SK-N-SH treated with all-trans-retinoic acid at 6 μM for 48 hours (cell line): ENCODE results near the gene VWDE.
"Not testable (repeated sequence)": the region's sequence is repeated elsewhere in the genome, so short reads cannot be mapped to it uniquely, and the experiment has no call there.

Experiments used
- ATAC-seq: fragments of 200-7000 bp; cut with Tn5 transposase; 3 replicates; pipeline ENCODE4 v1.9.1; 2020; ENCODE audit warnings: mild to moderate bottlenecking, moderate library complexity
- BACH2 ChIP-seq: fragments of 250-450 bp; sonication (Bioruptor Pico); IDR thresholded peaks from 2 replicates; pipeline ENCODE4 v1.9.0; 2021; ENCODE audit warnings: mild to moderate bottlenecking, borderline replicate concordance
- CSDC2 ChIP-seq: fragments of 250-450 bp; sonication (Bioruptor Pico); IDR thresholded peaks from 2 replicates; pipeline ENCODE4 v1.5.0; 2020; ENCODE audit warnings: mild to moderate bottlenecking, moderate library complexity
- ESRRG ChIP-seq: fragments of 250-450 bp; sonication (Bioruptor Pico); IDR thresholded peaks from 2 replicates; pipeline ENCODE4 v1.6.1; 2021; ENCODE audit warnings: mild to moderate bottlenecking
- GLIS3 ChIP-seq: fragments of 250-450 bp; sonication (Bioruptor Pico); IDR thresholded peaks from 2 replicates; pipeline ENCODE4 v1.5.0; 2020; ENCODE audit warnings: mild to moderate bottlenecking, moderate library complexity
- ISL1 ChIP-seq: fragments of 250-450 bp; sonication (Bioruptor Pico); IDR thresholded peaks from 2 replicates; pipeline ENCODE4 v2.1.2; 2022; ENCODE audit warnings: mild to moderate bottlenecking, moderate library complexity
- OSR1 ChIP-seq: fragments of 250-450 bp; sonication (Bioruptor Pico); IDR thresholded peaks from 2 replicates; pipeline ENCODE4 v1.8.0; 2022; ENCODE audit warnings: moderate library complexity, mild to moderate bottlenecking, inconsistent platforms
- POU6F1 ChIP-seq: fragments of 250-450 bp; sonication (Bioruptor Pico); IDR thresholded peaks from 2 replicates; pipeline ENCODE4 v1.8.0; 2021; ENCODE audit warnings: low read depth, mild to moderate bottlenecking, moderate library complexity, borderline replicate concordance
- RARB ChIP-seq: fragments of 250-450 bp; sonication (Bioruptor Pico); IDR thresholded peaks from 2 replicates; pipeline ENCODE4 v1.8.0; 2021; ENCODE audit warnings: mild to moderate bottlenecking, moderate library complexity
- TCF4 ChIP-seq: fragments of 250-450 bp; sonication (Bioruptor Pico); IDR thresholded peaks from 2 replicates; pipeline ENCODE4 v1.8.0; 2021; ENCODE audit warnings: mild to moderate bottlenecking, moderate library complexity, borderline replicate concordance
- TOX ChIP-seq: fragments of 250-450 bp; sonication (Bioruptor Pico); IDR thresholded peaks from 2 replicates; pipeline ENCODE4 v1.8.0; 2021; ENCODE audit warnings: mild to moderate bottlenecking, moderate library complexity, borderline replicate concordance
- ZC3H10 ChIP-seq: fragments of 250-450 bp; sonication (Bioruptor Pico); IDR thresholded peaks from 2 replicates; pipeline ENCODE4 v1.5.1; 2021; ENCODE audit warnings: mild to moderate bottlenecking, moderate library complexity
- ZFP3 ChIP-seq: fragments of 250-450 bp; sonication (Bioruptor Pico); IDR thresholded peaks from 2 replicates; pipeline ENCODE4 v1.5.0; 2020; ENCODE audit warnings: mild to moderate bottlenecking, moderate library complexity
- ZNF565 ChIP-seq: fragments of 450-650 bp; formaldehyde crosslinking; conservative IDR thresholded peaks from 2 replicates; pipeline ENCODE4 v1.5.0; 2020; ENCODE audit warnings: low read depth, mild to moderate bottlenecking, moderate library complexity
- ZNF70 ChIP-seq: fragments of 450-650 bp; formaldehyde crosslinking; IDR thresholded peaks from 2 replicates; pipeline ENCODE4 v1.5.0; 2020; ENCODE audit warnings: mild to moderate bottlenecking, moderate library complexity
- ZNF8 ChIP-seq: fragments of 450-650 bp; formaldehyde crosslinking; IDR thresholded peaks from 2 replicates; pipeline ENCODE4 v1.5.0; 2020; ENCODE audit warnings: mild to moderate bottlenecking, moderate library complexity
- TF ChIP-seq, protein P1 (sequence below): fragments of 250-450 bp; sonication (Bioruptor Pico); IDR thresholded peaks from 2 replicates; pipeline ENCODE4 v1.5.1; 2021; ENCODE audit warnings: mild to moderate bottlenecking, moderate library complexity
- TF ChIP-seq, protein P2 (sequence below): fragments of 250-450 bp; sonication (Bioruptor Pico); IDR thresholded peaks from 2 replicates; pipeline ENCODE4 v1.8.0; 2020; ENCODE audit warnings: mild to moderate bottlenecking, moderate library complexity, borderline replicate concordance
- TF ChIP-seq, protein P3 (sequence below): fragments of 250-450 bp; sonication (Bioruptor Pico); IDR thresholded peaks from 2 replicates; pipeline ENCODE4 v1.5.1; 2020; ENCODE audit warnings: low read depth, mild to moderate bottlenecking, moderate library complexity
- TF ChIP-seq, protein P4 (sequence below): fragments of 250-450 bp; sonication (Bioruptor Pico); IDR thresholded peaks from 2 replicates; pipeline ENCODE4 v1.5.0; 2020; ENCODE audit warnings: mild to moderate bottlenecking, moderate library complexity

Gene VWDE

GRCh38 chr7:12415072-12415471, 11.4 kb upstream of the VWDE start:
- no peak for ATAC-seq
- no peak for TF ChIP-seq RARB
- TF ChIP-seq, protein P1, sequence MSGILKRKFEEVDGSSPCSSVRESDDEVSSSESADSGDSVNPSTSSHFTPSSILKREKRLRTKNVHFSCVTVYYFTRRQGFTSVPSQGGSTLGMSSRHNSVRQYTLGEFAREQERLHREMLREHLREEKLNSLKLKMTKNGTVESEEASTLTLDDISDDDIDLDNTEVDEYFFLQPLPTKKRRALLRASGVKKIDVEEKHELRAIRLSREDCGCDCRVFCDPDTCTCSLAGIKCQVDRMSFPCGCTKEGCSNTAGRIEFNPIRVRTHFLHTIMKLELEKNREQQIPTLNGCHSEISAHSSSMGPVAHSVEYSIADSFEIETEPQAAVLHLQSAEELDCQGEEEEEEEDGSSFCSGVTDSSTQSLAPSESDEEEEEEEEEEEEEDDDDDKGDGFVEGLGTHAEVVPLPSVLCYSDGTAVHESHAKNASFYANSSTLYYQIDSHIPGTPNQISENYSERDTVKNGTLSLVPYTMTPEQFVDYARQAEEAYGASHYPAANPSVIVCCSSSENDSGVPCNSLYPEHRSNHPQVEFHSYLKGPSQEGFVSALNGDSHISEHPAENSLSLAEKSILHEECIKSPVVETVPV (CRISPR knock-in tag), result no peak
- TF ChIP-seq ESRRG (CRISPR knock-in tag), result no peak
- no peak for TF ChIP-seq ISL1
- no peak for TF ChIP-seq TCF4
- no peak for TF ChIP-seq ZC3H10 (CRISPR knock-in tag)
- TF ChIP-seq, all 23 proteins: peak for 0

DNA sequence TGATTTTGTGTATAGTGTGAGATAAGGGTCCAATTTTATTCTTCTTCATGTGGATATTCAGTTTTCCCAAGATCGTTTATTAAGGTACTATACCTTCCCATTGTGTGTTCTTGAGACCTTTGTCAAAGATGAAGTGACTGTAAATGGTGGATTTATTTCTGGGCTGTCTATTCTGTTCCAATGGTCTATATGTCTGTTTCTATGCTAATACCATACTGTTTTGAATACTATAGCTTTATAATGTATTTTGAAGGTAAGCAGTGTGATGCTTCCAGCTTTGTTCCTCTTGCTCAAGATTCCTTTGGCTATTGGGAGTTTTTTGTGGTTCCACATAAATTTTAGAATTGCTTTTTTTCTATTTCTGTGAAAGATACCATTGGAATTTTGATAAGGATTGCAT, 8.7 kb upstream of the VWDE start:
- no peak for ATAC-seq

GRCh38 chr7:12410523-12410922, 6.9 kb upstream of the VWDE start:
- TF ChIP-seq, protein P2, sequence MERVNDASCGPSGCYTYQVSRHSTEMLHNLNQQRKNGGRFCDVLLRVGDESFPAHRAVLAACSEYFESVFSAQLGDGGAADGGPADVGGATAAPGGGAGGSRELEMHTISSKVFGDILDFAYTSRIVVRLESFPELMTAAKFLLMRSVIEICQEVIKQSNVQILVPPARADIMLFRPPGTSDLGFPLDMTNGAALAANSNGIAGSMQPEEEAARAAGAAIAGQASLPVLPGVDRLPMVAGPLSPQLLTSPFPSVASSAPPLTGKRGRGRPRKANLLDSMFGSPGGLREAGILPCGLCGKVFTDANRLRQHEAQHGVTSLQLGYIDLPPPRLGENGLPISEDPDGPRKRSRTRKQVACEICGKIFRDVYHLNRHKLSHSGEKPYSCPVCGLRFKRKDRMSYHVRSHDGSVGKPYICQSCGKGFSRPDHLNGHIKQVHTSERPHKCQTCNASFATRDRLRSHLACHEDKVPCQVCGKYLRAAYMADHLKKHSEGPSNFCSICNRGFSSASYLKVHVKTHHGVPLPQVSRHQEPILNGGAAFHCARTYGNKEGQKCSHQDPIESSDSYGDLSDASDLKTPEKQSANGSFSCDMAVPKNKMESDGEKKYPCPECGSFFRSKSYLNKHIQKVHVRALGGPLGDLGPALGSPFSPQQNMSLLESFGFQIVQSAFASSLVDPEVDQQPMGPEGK (CRISPR knock-in tag), result no peak
- no peak for TF ChIP-seq GLIS3
- TF ChIP-seq ISL1, result no peak
- no peak for TF ChIP-seq ZFP3 (CRISPR knock-in tag)
- TF ChIP-seq, protein P1 (CRISPR knock-in tag), result no peak
- ATAC-seq, result no peak

More for the DNA sequence above, 8.7 kb upstream of the VWDE start:
- TF ChIP-seq TOX (CRISPR knock-in tag), result no peak
- TF ChIP-seq, all 23 proteins: peak for 0

GRCh38 chr7:12409097-12409711, 5.5 kb upstream of the VWDE start:
- ATAC-seq, result no peak
- TF ChIP-seq, protein P3, sequence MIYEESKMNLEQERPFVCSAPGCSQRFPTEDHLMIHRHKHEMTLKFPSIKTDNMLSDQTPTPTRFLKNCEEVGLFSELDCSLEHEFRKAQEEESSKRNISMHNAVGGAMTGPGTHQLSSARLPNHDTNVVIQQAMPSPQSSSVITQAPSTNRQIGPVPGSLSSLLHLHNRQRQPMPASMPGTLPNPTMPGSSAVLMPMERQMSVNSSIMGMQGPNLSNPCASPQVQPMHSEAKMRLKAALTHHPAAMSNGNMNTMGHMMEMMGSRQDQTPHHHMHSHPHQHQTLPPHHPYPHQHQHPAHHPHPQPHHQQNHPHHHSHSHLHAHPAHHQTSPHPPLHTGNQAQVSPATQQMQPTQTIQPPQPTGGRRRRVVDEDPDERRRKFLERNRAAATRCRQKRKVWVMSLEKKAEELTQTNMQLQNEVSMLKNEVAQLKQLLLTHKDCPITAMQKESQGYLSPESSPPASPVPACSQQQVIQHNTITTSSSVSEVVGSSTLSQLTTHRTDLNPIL, result no peak
- TF ChIP-seq POU6F1 (CRISPR knock-in tag), result no peak
- no peak for TF ChIP-seq OSR1
- no peak for TF ChIP-seq ZNF8
- TF ChIP-seq ZNF70 (CRISPR knock-in tag), result no peak
- no peak for TF ChIP-seq ZC3H10 (CRISPR knock-in tag)
- no peak for TF ChIP-seq ESRRG (CRISPR knock-in tag)
- TF ChIP-seq RARB, result no peak
- TF ChIP-seq GLIS3, result no peak

GRCh38 chr7:12407652-12408051, 4.0 kb upstream of the VWDE start:
- not testable (repeated sequence) for ATAC-seq

DNA sequence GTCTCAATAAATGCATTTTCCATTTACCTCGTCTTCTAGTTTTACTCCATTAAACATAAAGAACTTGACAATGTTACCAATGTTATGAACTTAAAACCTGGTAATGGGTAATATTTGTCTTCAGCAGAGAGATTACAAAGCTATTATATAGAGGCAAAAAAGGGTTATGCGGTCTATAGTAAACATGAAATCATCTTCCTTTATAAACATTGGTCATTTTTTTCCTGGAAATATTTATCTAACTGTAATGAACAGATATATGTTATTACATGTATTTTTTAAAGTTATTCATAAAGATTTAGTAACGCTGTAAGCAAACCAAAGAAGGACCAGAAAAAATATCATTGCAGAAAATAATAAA, 1.3 kb downstream of the VWDE start:
- ATAC-seq, result no peak

More for the DNA sequence above, 1.3 kb downstream of the VWDE start:
- no peak for TF ChIP-seq OSR1
- no peak for TF ChIP-seq BACH2 (CRISPR knock-in tag)
- TF ChIP-seq ZFP3 (CRISPR knock-in tag), result no peak
- no peak for TF ChIP-seq CSDC2
- no peak for TF ChIP-seq ZNF565
- no peak for TF ChIP-seq ISL1
- TF ChIP-seq, protein P4, sequence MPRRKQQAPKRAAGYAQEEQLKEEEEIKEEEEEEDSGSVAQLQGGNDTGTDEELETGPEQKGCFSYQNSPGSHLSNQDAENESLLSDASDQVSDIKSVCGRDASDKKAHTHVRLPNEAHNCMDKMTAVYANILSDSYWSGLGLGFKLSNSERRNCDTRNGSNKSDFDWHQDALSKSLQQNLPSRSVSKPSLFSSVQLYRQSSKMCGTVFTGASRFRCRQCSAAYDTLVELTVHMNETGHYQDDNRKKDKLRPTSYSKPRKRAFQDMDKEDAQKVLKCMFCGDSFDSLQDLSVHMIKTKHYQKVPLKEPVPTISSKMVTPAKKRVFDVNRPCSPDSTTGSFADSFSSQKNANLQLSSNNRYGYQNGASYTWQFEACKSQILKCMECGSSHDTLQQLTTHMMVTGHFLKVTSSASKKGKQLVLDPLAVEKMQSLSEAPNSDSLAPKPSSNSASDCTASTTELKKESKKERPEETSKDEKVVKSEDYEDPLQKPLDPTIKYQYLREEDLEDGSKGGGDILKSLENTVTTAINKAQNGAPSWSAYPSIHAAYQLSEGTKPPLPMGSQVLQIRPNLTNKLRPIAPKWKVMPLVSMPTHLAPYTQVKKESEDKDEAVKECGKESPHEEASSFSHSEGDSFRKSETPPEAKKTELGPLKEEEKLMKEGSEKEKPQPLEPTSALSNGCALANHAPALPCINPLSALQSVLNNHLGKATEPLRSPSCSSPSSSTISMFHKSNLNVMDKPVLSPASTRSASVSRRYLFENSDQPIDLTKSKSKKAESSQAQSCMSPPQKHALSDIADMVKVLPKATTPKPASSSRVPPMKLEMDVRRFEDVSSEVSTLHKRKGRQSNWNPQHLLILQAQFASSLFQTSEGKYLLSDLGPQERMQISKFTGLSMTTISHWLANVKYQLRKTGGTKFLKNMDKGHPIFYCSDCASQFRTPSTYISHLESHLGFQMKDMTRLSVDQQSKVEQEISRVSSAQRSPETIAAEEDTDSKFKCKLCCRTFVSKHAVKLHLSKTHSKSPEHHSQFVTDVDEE (CRISPR knock-in tag), result no peak
- TF ChIP-seq ESRRG (CRISPR knock-in tag), result no peak
